Activated naive CD4-positive, alpha-beta T cell treated with anti-CD3 and anti-CD28 coated beads, Interleukin-2, amount 10 ng/mL, durations not matched to agents 7 days and 5 days (primary cell): Measurements from ENCODE around the gene UCK1.

Experiments used
- CTCF ChIA-PET: fragments of 350-600 bp; sonication (Branson Sonifier 250); formaldehyde crosslinking; loops from one replicate; lab custom pipeline; 2021; ENCODE audit warnings: antibody characterized with exemption; lab: Charles Lee
- DNase-seq: peaks from one replicate; pipeline ENCODE4 v3.0.0-alpha.2; 2020
- H3K27ac Mint-ChIP-seq: one replicate; pipeline ENCODE4 v1.8.0; 2021; ENCODE audit warnings: mild to moderate bottlenecking, moderate library complexity, mixed read lengths
- H3K27me3 Mint-ChIP-seq: one replicate; pipeline ENCODE4 v1.8.0; 2021; ENCODE audit warnings: mild to moderate bottlenecking, mixed read lengths
- H3K36me3 Mint-ChIP-seq: one replicate; pipeline ENCODE4 v1.8.0; 2021; ENCODE audit warnings: mixed read lengths
- H3K4me1 Mint-ChIP-seq: one replicate; pipeline ENCODE4 v1.8.0; 2021; ENCODE audit warnings: mixed read lengths
- H3K4me3 Mint-ChIP-seq: one replicate; pipeline ENCODE4 v1.8.0; 2021; ENCODE audit warnings: mild to moderate bottlenecking, moderate library complexity, mixed read lengths
- H3K9me3 Mint-ChIP-seq: one replicate; pipeline ENCODE4 v1.8.0; 2021; ENCODE audit warnings: mixed read lengths

Gene UCK1

GRCh38 chr9:131530920-131531832, at the start of gene UCK1:
TSS of gene UCK1 (minus strand) at chr9:131531263. CDS start at chr9:131531174, 89 bp downstream.
- H3K4me3 Mint-ChIP-seq: peak within 1 kb of the TSS; percentile 76
- H3K4me1 Mint-ChIP-seq: peaks cover 41% of the 10 kb centered on the region
- no peaks in the 10 kb centered on the region for H3K9me3 Mint-ChIP-seq
- CTCF ChIA-PET: no interaction called here
- peaks cover 21% of the 10 kb centered on the region for H3K36me3 Mint-ChIP-seq
- H3K27ac Mint-ChIP-seq: peak within 1 kb of the TSS; percentile 77
- H3K27me3 Mint-ChIP-seq: no peaks in the 10 kb centered on the region
- DNase-seq: peak; percentile 81

GRCh38 chr9:131580358-131580757, 49.3 kb upstream of the UCK1 start:
- peaks cover 56% of the 10 kb centered on the region for H3K36me3 Mint-ChIP-seq
- H3K27me3 Mint-ChIP-seq: no peaks in the 10 kb centered on the region
- no peak overlapping the region for H3K4me3 Mint-ChIP-seq
- peak overlapping the region; percentile 75 for H3K27ac Mint-ChIP-seq
- no peaks in the 10 kb centered on the region for H3K9me3 Mint-ChIP-seq
- peaks cover 43% of the 10 kb centered on the region for H3K4me1 Mint-ChIP-seq
- no peak for DNase-seq
- CTCF ChIA-PET: interaction anchor here (2.0 kb wide), 1 partner anchor 167 kb away, joined by 8 read pairs; no protein-coding TSS in a partner anchor

GRCh38 chr9:131579789-131580211, 48.7 kb upstream of the UCK1 start:
- Mint-ChIP-seq H3K4me1 (peaks cover 38% of the 10 kb centered on the region), H3K27me3 (no peaks in the 10 kb centered on the region), H3K27ac (peak overlapping the region; percentile 75), H3K9me3 (no peaks in the 10 kb centered on the region), H3K36me3 (peaks cover 52% of the 10 kb centered on the region), H3K4me3 (no peak overlapping the region)
- CTCF ChIA-PET: interaction anchor here (1.3 to 2.0 kb wide), 4 partner anchors 10 to 230 kb away, joined by 3 to 8 read pairs (median 6); no protein-coding TSS in a partner anchor
- DNase-seq: no peak

- H3K9me3 Mint-ChIP-seq: no peaks in the 10 kb centered on the region
- peak overlapping the region; percentile 41 for H3K4me3 Mint-ChIP-seq
- peaks cover 48% of the 10 kb centered on the region for H3K36me3 Mint-ChIP-seq
- peak overlapping the region; percentile 96 for H3K27ac Mint-ChIP-seq
- CTCF ChIA-PET: interaction anchor here (1.1 to 2.0 kb wide), 6 partner anchors 11 to 229 kb away, joined by 3 to 8 read pairs (median 4); no protein-coding TSS in a partner anchor
- H3K4me1 Mint-ChIP-seq: peaks cover 32% of the 10 kb centered on the region
- H3K27me3 Mint-ChIP-seq: no peaks in the 10 kb centered on the region
- peak; percentile 77 for DNase-seq
Observed at GRCh38 chr9:131578731-131579504, 47.9 kb upstream of the UCK1 start.

- no peak for DNase-seq
- Mint-ChIP-seq H3K9me3 (no peaks in the 10 kb centered on the region), H3K36me3 (peaks cover 43% of the 10 kb centered on the region), H3K27me3 (no peaks in the 10 kb centered on the region), H3K4me1 (peaks cover 28% of the 10 kb centered on the region), H3K4me3 (no peak overlapping the region), H3K27ac (peak overlapping the region; percentile 96)
- CTCF ChIA-PET: interaction anchor here (1.3 to 1.6 kb wide), 2 partner anchors 14 to 162 kb away, joined by 4 to 6 read pairs; no protein-coding TSS in a partner anchor
Observed at GRCh38 chr9:131578021-131578420, 47.0 kb upstream of the UCK1 start.

- H3K36me3 Mint-ChIP-seq: peaks cover 47% of the 10 kb centered on the region
- CTCF ChIA-PET: no interaction called here
- no peaks in the 10 kb centered on the region for H3K27me3 Mint-ChIP-seq
- peaks cover 28% of the 10 kb centered on the region for H3K4me1 Mint-ChIP-seq
- peak overlapping the region; percentile 96 for H3K27ac Mint-ChIP-seq
- DNase-seq: no peak
- no peaks in the 10 kb centered on the region for H3K9me3 Mint-ChIP-seq
- no peak overlapping the region for H3K4me3 Mint-ChIP-seq
Observed at GRCh38 chr9:131577005-131578000, 46.2 kb upstream of the UCK1 start.

GRCh38 chr9:131575946-131576853, 45.1 kb upstream of the UCK1 start:
- H3K27ac Mint-ChIP-seq: peak overlapping the region; percentile 14
- CTCF ChIA-PET: no interaction called here
- no peaks in the 10 kb centered on the region for H3K27me3 Mint-ChIP-seq

GRCh38 chr9:131574730-131575640, 43.9 kb upstream of the UCK1 start:
- CTCF ChIA-PET: no interaction called here

More at GRCh38 chr9:131575946-131576853, 45.1 kb upstream of the UCK1 start:
- no peak overlapping the region for H3K4me3 Mint-ChIP-seq
- H3K9me3 Mint-ChIP-seq: no peaks in the 10 kb centered on the region
- DNase-seq: no peak
- H3K36me3 Mint-ChIP-seq: peaks cover 40% of the 10 kb centered on the region
- peaks cover 28% of the 10 kb centered on the region for H3K4me1 Mint-ChIP-seq

GRCh38 chr9:131567910-131568309, 36.8 kb upstream of the UCK1 start:
- peaks cover under 1% of the 10 kb centered on the region for H3K27me3 Mint-ChIP-seq
- H3K4me1 Mint-ChIP-seq: peaks cover 11% of the 10 kb centered on the region
- no peak overlapping the region for H3K4me3 Mint-ChIP-seq
- DNase-seq: no peak
- H3K36me3 Mint-ChIP-seq: peaks cover 22% of the 10 kb centered on the region
- H3K27ac Mint-ChIP-seq: peak overlapping the region; percentile 55
- H3K9me3 Mint-ChIP-seq: peaks cover under 1% of the 10 kb centered on the region
- CTCF ChIA-PET: no interaction called here

More at GRCh38 chr9:131574730-131575640, 43.9 kb upstream of the UCK1 start:
- Mint-ChIP-seq H3K4me1 (peaks cover 28% of the 10 kb centered on the region), H3K9me3 (no peaks in the 10 kb centered on the region), H3K27ac (no peak overlapping the region), H3K4me3 (no peak overlapping the region), H3K36me3 (peaks cover 35% of the 10 kb centered on the region), H3K27me3 (no peaks in the 10 kb centered on the region)
- no peak for DNase-seq

- H3K36me3 Mint-ChIP-seq: peaks cover 16% of the 10 kb centered on the region
- H3K4me3 Mint-ChIP-seq: no peak overlapping the region
- no peak for DNase-seq
- peaks cover 5% of the 10 kb centered on the region for H3K9me3 Mint-ChIP-seq
- H3K27ac Mint-ChIP-seq: peak overlapping the region; percentile 79
- peaks cover 3% of the 10 kb centered on the region for H3K27me3 Mint-ChIP-seq
- H3K4me1 Mint-ChIP-seq: peaks cover 11% of the 10 kb centered on the region
- CTCF ChIA-PET: no interaction called here
Observed at GRCh38 chr9:131566158-131566557, 35.1 kb upstream of the UCK1 start.

- DNase-seq: no peak
- CTCF ChIA-PET: no interaction called here
- Mint-ChIP-seq H3K4me1 (peaks cover 11% of the 10 kb centered on the region), H3K9me3 (peaks cover 5% of the 10 kb centered on the region), H3K27ac (peak overlapping the region; percentile 79), H3K36me3 (peaks cover 15% of the 10 kb centered on the region), H3K27me3 (peaks cover 3% of the 10 kb centered on the region), H3K4me3 (no peak overlapping the region)
Observed at GRCh38 chr9:131565369-131565768, 34.3 kb upstream of the UCK1 start.
